Ascending aorta (tissue), 2 donors: Measurements from ENCODE around the gene NECAB3. TPM values are rescaled to one million over a fixed set of nuclear protein-coding genes. Genes with fewer than 3 reads are reported as not detected.

Source experiments
- DNase-seq, 2 donors: peaks; one replicate each; pipeline ENCODE4 v3.0.0-alpha.2; 2019; ENCODE audit warnings: low spot score in 2 of 2
- H3K27ac ChIP-seq, 2 donors: fragments of 200-600 bp; sonication (generic); one replicate each; pipeline ENCODE4 v1.5.1; 2016 to 2017; ENCODE audit warnings: mild to moderate bottlenecking in 1 of 2
- H3K27me3 ChIP-seq: fragments of 200-600 bp; sonication (generic); one replicate; pipeline ENCODE4 v1.5.1; 2017
- H3K36me3 ChIP-seq, 2 donors: fragments of 200-600 bp; sonication (generic); one replicate each; pipeline ENCODE4 v1.5.1; 2016
- H3K4me1 ChIP-seq, 2 donors: fragments of 200-600 bp; sonication (generic); one replicate each; pipeline ENCODE4 v1.5.1; 2016 to 2017; ENCODE audit warnings: mild to moderate bottlenecking in 1 of 2
- H3K4me3 ChIP-seq, 2 donors: fragments of 200-600 bp; sonication (generic); one replicate each; pipeline ENCODE4 v1.5.1; 2016 to 2017; ENCODE audit warnings: mild to moderate bottlenecking in 1 of 2
- H3K9me3 ChIP-seq, 2 donors: fragments of 200-600 bp; sonication (generic); one replicate each; pipeline ENCODE4 v1.5.1; 2016
- CTCF ChIP-seq, 3 experiments: fragments of 200-600 bp in 2 of 3; fragments of 450-650 bp in 1 of 3; sonication (generic) in 2 of 3; IDR thresholded peaks; one replicate each; pipeline ENCODE4 v1.5.1; 2016 to 2019; ENCODE audit warnings: antibody characterized with exemption in 3 of 3, mild to moderate bottlenecking in 1 of 3, moderate library complexity in 1 of 3
- intact Hi-C: fragments of 100-400 bp; cut with DNase I; formaldehyde crosslinking; loops from one replicate; pipeline ENCODE4 v1.15.1; 2023
- total RNA-seq: library from RNA; depleted of rRNA; stranded (reverse); fragments of >200 nt; gene quantifications from one replicate; pipeline ENCODE4 v1.1.0, GENCODE V29; 2016

The NECAB3 gene
- total RNA-seq, 1 donor from 2014 or later = 21.3 TPM

GRCh38 chr20:33684533-33685327, 10.5 kb upstream of the NECAB3 start:
- H3K4me3 ChIP-seq = peak overlapping the region in 1 of 2 donors; percentile 62
- H3K36me3 ChIP-seq = no peaks in the 10 kb centered on the region
- no peak overlapping the region for H3K27ac ChIP-seq
- no peak for DNase-seq
- intact Hi-C loops = no loop called here
- no peak for TF ChIP-seq CTCF (IDR thresholded peaks at IDR 0.05)
- H3K27me3 ChIP-seq = no peaks in the 10 kb centered on the region
- H3K9me3 ChIP-seq = no peaks in the 10 kb centered on the region
- peaks cover 17 to 19% of the 10 kb centered on the region in 2 donors for H3K4me1 ChIP-seq

GRCh38 chr20:33681728-33682353, 7.6 kb upstream of the NECAB3 start:
- H3K9me3 ChIP-seq = no peaks in the 10 kb centered on the region
- DNase-seq = no peak
- intact Hi-C loops = no loop called here
- TF ChIP-seq CTCF (IDR thresholded peaks at IDR 0.05) = no peak
- no peak overlapping the region for H3K4me3 ChIP-seq
- H3K27me3 ChIP-seq = no peaks in the 10 kb centered on the region
- peaks cover 17 to 19% of the 10 kb centered on the region in 2 donors for H3K4me1 ChIP-seq
- no peaks in the 10 kb centered on the region for H3K36me3 ChIP-seq
- no peak overlapping the region for H3K27ac ChIP-seq

- intact Hi-C loops = no loop called here
- Histone ChIP-seq H3K27me3 (no peaks in the 10 kb centered on the region), H3K9me3 (no peaks in the 10 kb centered on the region), H3K4me3 (no peak overlapping the region), H3K4me1 (peaks cover 17 to 20% of the 10 kb centered on the region in 2 donors), H3K36me3 (no peaks in the 10 kb centered on the region), H3K27ac (no peak overlapping the region)
- no peak for DNase-seq
- TF ChIP-seq CTCF (IDR thresholded peaks at IDR 0.05) = no peak
Measured at GRCh38 chr20:33681288-33681687, 7.1 kb upstream of the NECAB3 start.

- intact Hi-C loops = no loop called here
Measured at GRCh38 chr20:33680686-33681085, 6.5 kb upstream of the NECAB3 start.

More at GRCh38 chr20:33680686-33681085, 6.5 kb upstream of the NECAB3 start:
- DNase-seq = no peak
- no peaks in the 10 kb centered on the region for H3K36me3 ChIP-seq
- no peak overlapping the region for H3K4me3 ChIP-seq
- H3K27me3 ChIP-seq = no peaks in the 10 kb centered on the region
- no peaks in the 10 kb centered on the region for H3K9me3 ChIP-seq
- peaks cover 23 to 26% of the 10 kb centered on the region in 2 donors for H3K4me1 ChIP-seq
- no peak for TF ChIP-seq CTCF (IDR thresholded peaks at IDR 0.05)
- peak overlapping the region; percentile 44 to 46 for H3K27ac ChIP-seq
